Fibroblast of the aortic adventitia (primary cell): ENCODE results near the gene SV2C. TPM values are rescaled to one million over a fixed set of nuclear protein-coding genes. Genes with fewer than 3 reads are reported as not detected.

ENCODE experiments used
- DNase-seq: peaks from one replicate; pipeline ENCODE4 v3.0.0-alpha.2; 2010; ENCODE audit warnings: low read depth
- H3K4me3 ChIP-seq: 2 replicates; pipeline ENCODE4 v1.5.1; 2011; ENCODE audit warnings: low read depth, mild to moderate bottlenecking, control low read depth, low read length, moderate library complexity
- CTCF ChIP-seq: IDR thresholded peaks from 2 replicates; pipeline ENCODE4 v1.5.1; 2011; ENCODE audit warnings: mild to moderate bottlenecking, low read length, control low read depth, inconsistent platforms; ENCODE audit not compliant: insufficient read depth
- total RNA-seq: library from RNA; depleted of rRNA; stranded (reverse); fragments of >200 nt; gene quantifications from 2 replicates; pipeline ENCODE4 v1.2.3, GENCODE V29; 2012; ENCODE audit warnings: low replicate concordance

SV2C gene
- total RNA-seq, 1 donor = not detected

GRCh38 chr5:76174101-76174500 is 90.9 kb downstream of the SV2C start:
- TF ChIP-seq CTCF = no peak
- no peak overlapping the region for H3K4me3 ChIP-seq
- no peak for DNase-seq

GRCh38 chr5:76175051-76175666 is 92.0 kb downstream of the SV2C start:
- peak; percentile 43 for DNase-seq
- H3K4me3 ChIP-seq = no peak overlapping the region
- TF ChIP-seq CTCF = peak; percentile 77

- no peak for DNase-seq
- H3K4me3 ChIP-seq = no peak overlapping the region
- TF ChIP-seq CTCF = no peak
Measured at GRCh38 chr5:76175821-76176403, 92.7 kb downstream of the SV2C start.

- H3K4me3 ChIP-seq = no peak overlapping the region
- TF ChIP-seq CTCF = no peak
- DNase-seq = no peak
Measured at GRCh38 chr5:76177978-76178377, 94.8 kb downstream of the SV2C start.

- TF ChIP-seq CTCF = no peak
- no peak overlapping the region for H3K4me3 ChIP-seq
- DNase-seq = no peak
Measured at GRCh38 chr5:76178913-76179312, 95.7 kb downstream of the SV2C start.

- no peak for DNase-seq
- no peak overlapping the region for H3K4me3 ChIP-seq
- no peak for TF ChIP-seq CTCF
Measured at GRCh38 chr5:76180814-76181805, 97.9 kb downstream of the SV2C start.
